ENCODE results near the gene ZNF91. TPM values are rescaled to one million over a fixed set of nuclear protein-coding genes. Genes with fewer than 3 reads are reported as not detected.
"Not testable (repeated sequence)": the region's sequence is repeated elsewhere in the genome, so short reads cannot be mapped to it uniquely, and the experiment has no call there.

The ZNF91 gene
- polyA plus RNA-seq, 1 experiment = 18.7 TPM

- no peak for DNase-seq (ENCODE audit: low read depth, low spot score)
- no peak overlapping the region for H3K4me3 ChIP-seq (ENCODE audit: low read depth, low read length)
- no peak overlapping the region for H3K27ac ChIP-seq (ENCODE audit: low read depth, low read length)
- ChIA-PET POLR2A (no interaction called here), CTCF (no interaction called here)
- no peaks in the 10 kb centered on the region; the same call in 1 of the 2 replicates for H3K9me3 ChIP-seq (ENCODE audit: control insufficient read depth, insufficient read depth, low read length)
- TF ChIP-seq, protein P1, sequence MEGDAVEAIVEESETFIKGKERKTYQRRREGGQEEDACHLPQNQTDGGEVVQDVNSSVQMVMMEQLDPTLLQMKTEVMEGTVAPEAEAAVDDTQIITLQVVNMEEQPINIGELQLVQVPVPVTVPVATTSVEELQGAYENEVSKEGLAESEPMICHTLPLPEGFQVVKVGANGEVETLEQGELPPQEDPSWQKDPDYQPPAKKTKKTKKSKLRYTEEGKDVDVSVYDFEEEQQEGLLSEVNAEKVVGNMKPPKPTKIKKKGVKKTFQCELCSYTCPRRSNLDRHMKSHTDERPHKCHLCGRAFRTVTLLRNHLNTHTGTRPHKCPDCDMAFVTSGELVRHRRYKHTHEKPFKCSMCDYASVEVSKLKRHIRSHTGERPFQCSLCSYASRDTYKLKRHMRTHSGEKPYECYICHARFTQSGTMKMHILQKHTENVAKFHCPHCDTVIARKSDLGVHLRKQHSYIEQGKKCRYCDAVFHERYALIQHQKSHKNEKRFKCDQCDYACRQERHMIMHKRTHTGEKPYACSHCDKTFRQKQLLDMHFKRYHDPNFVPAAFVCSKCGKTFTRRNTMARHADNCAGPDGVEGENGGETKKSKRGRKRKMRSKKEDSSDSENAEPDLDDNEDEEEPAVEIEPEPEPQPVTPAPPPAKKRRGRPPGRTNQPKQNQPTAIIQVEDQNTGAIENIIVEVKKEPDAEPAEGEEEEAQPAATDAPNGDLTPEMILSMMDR (IDR thresholded peaks at IDR 0.05; ENCODE audit: low read depth, low read length) = no peak
- H3K27me3 ChIP-seq (ENCODE audit: control insufficient read depth, insufficient read depth, low read length) = no peaks in the 10 kb centered on the region
Measured at GRCh38 chr19:23401086-23401610, 5.9 kb upstream of the ZNF91 start.

DNA sequence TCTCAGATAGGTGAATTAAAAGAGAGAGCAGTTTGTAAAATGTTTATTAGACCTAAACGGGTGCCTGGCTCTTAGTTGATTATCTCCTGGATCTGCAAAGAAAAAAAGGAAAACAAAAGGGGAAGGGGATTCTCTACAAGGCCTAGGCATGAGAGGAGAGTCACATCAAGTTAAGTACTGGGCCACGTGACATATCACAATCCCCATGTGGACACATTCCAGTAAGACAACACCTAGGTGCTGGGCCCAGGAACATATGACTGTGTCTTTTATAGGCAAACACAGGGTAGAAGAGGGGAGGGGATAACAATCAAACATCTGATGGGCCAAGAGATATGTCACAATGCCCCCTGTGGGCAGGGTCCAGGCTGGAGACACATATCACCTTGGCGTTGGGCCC lies 4.2 kb upstream of the ZNF91 start:
- H3K9me3 ChIP-seq (ENCODE audit: control insufficient read depth, insufficient read depth, low read length) = peaks cover 4% of the 10 kb centered on the region
- H3K27ac ChIP-seq (ENCODE audit: low read depth, low read length) = no peak overlapping the region
- TF ChIP-seq, protein P1 (IDR thresholded peaks at IDR 0.05; ENCODE audit: low read depth, low read length) = no peak

GRCh38 chr19:23395722-23396117 lies 449 bp upstream of the ZNF91 start:
- peak overlapping the region; percentile 97 for H3K27ac ChIP-seq (ENCODE audit: low read depth, low read length)
- H3K27me3 ChIP-seq (ENCODE audit: control insufficient read depth, insufficient read depth, low read length); CTCF ChIA-PET: not testable (repeated sequence)

More for the DNA sequence above, 4.2 kb upstream of the ZNF91 start:
- ChIA-PET CTCF (no interaction called here), POLR2A (no interaction called here)
- Histone ChIP-seq H3K4me3 (ENCODE audit: low read depth, low read length) (no peak overlapping the region), H3K27me3 (ENCODE audit: control insufficient read depth, insufficient read depth, low read length) (no peaks in the 10 kb centered on the region)
- no peak for DNase-seq (ENCODE audit: low read depth, low spot score)

GRCh38 chr19:23394511-23394910 lies 760 bp downstream of the ZNF91 start:
- H3K4me3 ChIP-seq (ENCODE audit: low read depth, low read length) = peak overlapping the region; percentile 90
- peaks cover 33% of the 10 kb centered on the region for H3K9me3 ChIP-seq (ENCODE audit: control insufficient read depth, insufficient read depth, low read length)
- ChIA-PET CTCF (no interaction called here), POLR2A (interaction anchor here (1.2 kb wide), 1 partner anchor 18 kb away, joined by 3 read pairs; no protein-coding TSS in a partner anchor)
- TF ChIP-seq, protein P1 (IDR thresholded peaks at IDR 0.05; ENCODE audit: low read depth, low read length) = no peak
- no peak for DNase-seq (ENCODE audit: low read depth, low spot score)
- H3K27me3 ChIP-seq (ENCODE audit: control insufficient read depth, insufficient read depth, low read length) = no peaks in the 10 kb centered on the region
- peak overlapping the region; percentile 97 for H3K27ac ChIP-seq (ENCODE audit: low read depth, low read length)

More at GRCh38 chr19:23395722-23396117, 449 bp upstream of the ZNF91 start:
- Histone ChIP-seq H3K9me3 (ENCODE audit: control insufficient read depth, insufficient read depth, low read length) (peaks cover 26% of the 10 kb centered on the region), H3K4me3 (ENCODE audit: low read depth, low read length) (peak overlapping the region; percentile 90)
- POLR2A ChIA-PET = interaction anchor here (0.7 to 1.2 kb wide), 3 partner anchors 11 to 122 kb away, joined by 3 read pairs; no protein-coding TSS in a partner anchor
- DNase-seq (ENCODE audit: low read depth, low spot score) = not testable (repeated sequence)

- no peak overlapping the region for H3K4me3 ChIP-seq (ENCODE audit: low read depth, low read length)
- no peak for DNase-seq (ENCODE audit: low read depth, low spot score)
- peaks cover 44% of the 10 kb centered on the region for H3K9me3 ChIP-seq (ENCODE audit: control insufficient read depth, insufficient read depth, low read length)
- TF ChIP-seq, protein P1 (IDR thresholded peaks at IDR 0.05; ENCODE audit: low read depth, low read length) = no peak
- ChIA-PET CTCF (no interaction called here), POLR2A (no interaction called here)
- H3K27ac ChIP-seq (ENCODE audit: low read depth, low read length) = no peak overlapping the region
- no peaks in the 10 kb centered on the region for H3K27me3 ChIP-seq (ENCODE audit: control insufficient read depth, insufficient read depth, low read length)
Measured at GRCh38 chr19:23393121-23393520, 2.1 kb downstream of the ZNF91 start.

Data from AG04450 (cell line).